Ramos (cell line): ENCODE data around the gene SMO.

Experiments used
- in situ Hi-C: fragments of 300-500 bp; cut with MboI; formaldehyde crosslinking; loops from one replicate; pipeline ENCODE4 v1.14.3; 2022; ENCODE audit warnings: low sequenced_read_pairs; ENCODE audit not compliant: unreplicated experiment

Gene SMO

DNA sequence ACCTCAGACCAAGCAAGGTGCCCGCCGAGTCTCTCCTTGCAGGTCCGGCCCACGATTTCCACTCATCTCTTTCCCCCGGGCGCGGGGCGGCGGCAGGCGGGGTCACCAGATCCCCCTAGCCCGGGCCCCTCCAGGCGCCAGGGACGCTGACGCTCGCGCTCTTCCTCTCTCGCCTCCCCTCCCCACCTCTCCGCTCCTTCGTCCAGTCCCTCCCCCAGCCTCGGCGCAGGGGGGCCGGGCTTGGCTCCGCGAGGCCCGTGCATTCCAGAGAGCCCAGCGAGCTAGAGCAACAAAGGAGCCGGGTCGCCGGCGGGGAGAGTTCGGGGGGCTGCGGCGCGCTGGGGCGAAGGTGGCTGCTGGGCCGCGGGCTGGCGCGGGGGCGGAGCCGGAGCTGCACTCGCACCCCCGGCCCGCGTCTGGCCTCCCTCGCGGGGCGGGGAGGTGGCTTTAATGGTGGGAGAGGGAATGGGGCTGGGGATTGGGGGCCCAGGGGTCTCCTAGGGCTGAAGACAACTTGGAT lies at the start of gene SMO:
Gene SMO, plus strand, starts transcription at position 262 of the 520 bp plus-strand sequence. CDS start 519 bp downstream, outside the sequence.
- in situ Hi-C loops, result no loop called here

DNA sequence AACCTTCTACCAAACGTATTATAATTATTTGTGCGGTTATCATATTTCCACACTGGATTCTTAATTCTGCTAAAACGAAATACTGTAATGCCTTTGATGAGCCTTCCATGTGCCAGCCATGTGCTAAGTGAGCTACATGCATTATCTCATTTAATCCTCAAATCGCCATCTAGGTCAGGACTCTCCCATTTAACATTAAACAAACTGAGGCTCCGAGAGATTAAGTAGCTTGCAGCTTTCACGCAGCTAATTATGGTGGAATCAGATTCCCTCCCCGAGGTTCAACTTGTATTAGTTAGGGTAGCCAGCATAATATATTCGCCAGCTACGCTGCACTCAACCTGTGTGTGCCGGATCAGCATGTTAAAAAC lies 44.7 kb upstream of the SMO start:
- in situ Hi-C loops, result no loop called here

DNA sequence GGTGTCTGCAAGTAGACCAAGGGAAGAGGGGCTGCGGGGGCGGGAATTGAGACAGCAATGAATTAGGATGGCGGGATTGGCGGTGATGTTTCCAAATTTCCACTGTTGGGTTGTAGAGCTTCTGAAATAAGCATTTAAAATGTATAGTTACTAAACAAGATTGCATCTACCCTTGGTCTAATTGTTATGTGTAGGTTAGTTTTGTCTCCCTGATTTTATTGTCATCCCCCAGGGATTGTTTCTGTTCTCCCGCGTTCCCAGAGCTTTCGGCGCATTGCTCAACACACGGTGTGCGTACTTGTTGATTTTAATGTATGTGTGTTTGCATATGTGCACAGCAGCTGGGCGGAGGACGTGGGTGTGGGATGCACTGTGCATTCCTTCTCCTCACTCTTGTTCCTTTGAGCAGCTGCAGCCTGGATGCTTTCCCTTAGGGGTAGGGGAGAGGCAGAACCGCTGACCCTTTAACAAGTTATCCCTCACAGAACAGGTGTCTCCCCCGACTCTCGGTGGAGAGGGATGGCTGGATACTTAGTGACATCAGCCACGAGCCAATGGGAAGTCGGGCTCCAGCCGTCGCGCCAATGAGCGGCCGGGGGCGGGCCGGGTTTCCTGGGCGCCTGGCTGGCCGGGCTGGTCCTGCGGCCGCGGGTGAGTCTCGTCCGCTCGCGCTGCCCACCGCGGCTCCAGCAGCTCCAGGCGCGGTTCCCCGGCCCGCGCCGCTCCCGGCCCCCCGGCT lies 44.2 kb upstream of the SMO start, which contains the start of gene TSPAN33:
Gene TSPAN33, plus strand, starts transcription at position 613 of the 739 bp plus-strand sequence. CDS start 274 bp downstream, outside the sequence.
- in situ Hi-C loops, result no loop called here

DNA sequence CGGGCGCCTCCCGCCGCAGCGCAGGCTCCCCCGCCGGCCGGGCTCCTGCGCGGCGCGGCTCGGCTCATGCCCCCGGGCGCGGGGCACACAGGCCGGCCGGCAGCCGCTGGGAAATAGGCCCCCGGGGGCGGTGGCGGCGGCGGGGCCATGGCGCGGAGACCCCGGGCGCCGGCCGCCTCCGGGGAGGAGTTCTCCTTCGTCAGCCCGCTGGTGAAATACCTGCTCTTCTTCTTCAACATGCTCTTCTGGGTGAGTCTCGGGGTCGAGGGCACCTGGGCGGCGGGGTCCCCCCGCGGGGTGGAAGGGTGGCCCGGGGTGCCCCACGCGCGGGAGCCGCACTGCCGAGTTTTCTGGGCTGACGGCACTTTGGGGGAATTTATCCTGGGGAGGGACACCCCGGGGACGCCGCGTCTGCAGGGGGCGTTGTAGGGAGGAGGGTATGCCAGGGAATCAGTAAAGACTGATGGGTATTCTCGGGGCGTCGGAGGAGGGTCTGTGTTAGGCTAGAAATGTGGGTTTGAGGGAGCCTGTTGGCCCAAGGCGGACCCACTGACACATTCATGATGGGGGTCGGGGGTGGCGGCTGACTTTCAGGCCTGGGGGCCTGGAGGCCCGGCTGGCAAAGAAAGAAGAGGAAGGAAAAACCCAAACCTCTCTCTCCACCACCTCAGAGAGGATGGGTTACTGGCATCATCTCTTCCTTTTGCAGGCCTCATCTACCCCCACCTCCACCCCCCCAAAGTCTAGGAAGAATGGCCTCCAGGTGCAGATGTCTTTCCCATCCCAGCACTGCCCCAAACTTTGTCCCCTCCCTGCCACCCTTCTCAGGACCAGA lies 43.4 kb upstream of the SMO start:
- in situ Hi-C loops, result no loop called here

DNA sequence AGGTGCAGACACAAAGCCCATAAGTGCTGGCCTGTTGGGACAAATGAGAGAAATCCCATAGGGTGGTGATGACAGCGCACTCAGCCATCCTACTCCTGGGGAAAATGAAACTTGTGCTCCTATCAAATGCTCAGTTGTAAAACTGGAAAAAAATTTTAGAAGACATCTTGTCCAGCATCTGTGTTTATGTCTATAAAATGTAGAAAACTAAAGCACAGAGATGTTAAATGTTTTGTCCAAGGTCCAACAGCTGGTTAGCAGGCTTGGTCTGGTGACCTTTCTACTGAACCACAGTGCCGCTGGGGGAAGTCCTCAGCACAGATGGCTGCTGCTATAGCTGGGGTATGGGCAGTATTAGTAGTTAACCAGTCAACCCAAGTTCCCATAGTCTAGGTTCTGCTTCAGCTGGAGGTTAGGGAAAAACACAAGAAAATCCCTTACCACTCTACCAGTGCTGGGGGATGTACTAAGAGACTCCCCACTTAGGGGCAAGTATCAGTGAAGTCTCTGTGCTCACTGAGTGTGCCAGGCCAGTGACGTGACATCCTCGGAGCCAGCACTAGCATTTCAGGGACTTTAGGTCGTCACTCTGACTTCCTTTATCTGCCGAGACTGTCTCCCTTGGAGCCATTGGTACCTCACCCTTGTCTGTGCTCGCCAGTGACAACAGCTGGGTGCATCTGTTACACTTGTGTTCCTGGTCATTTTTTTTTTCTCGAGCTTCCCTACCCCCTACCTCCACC lies 42.0 kb upstream of the SMO start:
- in situ Hi-C loops, result no loop called here

DNA sequence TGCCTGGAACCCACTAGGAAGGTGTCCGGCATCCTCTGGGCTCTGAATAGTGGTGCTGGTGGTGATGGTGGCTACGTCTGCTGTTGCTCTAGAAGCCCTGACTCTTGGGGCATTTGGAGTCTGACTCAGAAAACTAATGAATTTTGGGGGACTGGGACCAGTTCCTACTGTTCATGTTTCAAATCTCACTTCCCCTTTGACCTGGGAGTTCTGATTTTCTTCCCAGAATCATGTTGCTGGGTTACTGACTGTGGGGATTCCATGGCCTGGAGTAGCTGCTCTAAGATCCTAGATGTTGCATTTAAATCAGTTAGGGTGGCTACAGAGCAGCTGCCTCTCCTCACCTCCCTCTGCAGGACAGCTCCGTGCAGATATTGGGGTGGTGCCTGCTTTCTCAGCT lies 40.7 kb upstream of the SMO start:
- in situ Hi-C loops, result no loop called here

DNA sequence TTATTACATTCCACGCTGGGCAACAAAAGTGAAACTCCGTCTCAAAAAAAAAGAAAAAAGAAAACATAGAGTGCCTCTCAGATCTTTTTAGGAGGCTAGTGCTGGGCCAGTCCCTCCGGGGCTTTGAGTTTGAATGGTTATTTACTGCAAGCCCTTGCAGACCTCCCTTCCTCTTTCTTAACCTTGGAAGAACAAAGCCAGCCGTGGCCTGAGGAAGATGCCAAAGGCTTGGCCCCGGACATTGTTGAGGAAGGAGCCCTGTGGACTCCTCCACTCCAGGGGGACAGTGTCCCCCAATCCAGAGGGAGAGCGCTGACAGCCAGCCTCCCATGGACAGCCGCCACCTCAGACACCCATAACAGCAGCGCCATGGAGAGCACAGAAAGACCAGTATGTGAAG lies 38.9 kb upstream of the SMO start:
- in situ Hi-C loops, result no loop called here

DNA sequence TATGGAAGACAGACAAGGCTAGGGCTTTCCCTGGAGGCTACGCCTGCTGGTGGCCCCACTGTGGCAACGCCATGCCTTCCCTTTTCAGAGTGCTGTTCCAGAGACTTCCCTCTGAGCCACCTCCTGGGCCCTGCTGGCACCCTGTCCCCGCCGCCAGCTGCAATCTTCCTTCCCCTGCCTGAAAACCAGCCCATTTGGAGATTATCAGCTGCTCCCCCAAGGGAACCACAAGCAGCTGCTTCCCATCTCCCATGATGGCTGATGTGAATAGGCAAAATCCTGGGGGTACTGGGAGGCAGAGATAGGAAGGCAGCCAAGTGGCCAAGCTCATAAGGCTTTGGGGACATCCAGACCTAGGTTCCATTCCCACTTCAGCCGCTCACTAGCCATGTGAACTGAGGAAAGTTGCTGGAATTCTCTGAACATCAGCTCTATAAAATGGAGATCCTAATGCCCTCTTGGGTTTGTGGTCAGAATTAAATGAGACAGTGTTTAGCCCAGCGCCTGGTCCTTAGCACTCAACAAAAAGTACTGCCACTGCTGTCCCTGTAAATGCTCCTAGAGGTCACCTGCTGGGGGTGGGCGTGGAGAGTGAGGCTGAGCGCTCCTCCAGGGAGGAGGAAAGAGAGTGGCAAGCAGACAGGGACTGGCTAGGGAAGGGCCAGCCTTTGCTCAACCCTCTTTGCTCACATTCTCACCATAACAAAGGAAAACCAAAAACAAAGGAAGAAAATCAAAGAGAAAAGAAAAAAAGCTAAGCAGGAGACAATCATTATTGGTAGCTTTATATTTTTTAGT lies 38.0 kb upstream of the SMO start:
- in situ Hi-C loops, result no loop called here

DNA sequence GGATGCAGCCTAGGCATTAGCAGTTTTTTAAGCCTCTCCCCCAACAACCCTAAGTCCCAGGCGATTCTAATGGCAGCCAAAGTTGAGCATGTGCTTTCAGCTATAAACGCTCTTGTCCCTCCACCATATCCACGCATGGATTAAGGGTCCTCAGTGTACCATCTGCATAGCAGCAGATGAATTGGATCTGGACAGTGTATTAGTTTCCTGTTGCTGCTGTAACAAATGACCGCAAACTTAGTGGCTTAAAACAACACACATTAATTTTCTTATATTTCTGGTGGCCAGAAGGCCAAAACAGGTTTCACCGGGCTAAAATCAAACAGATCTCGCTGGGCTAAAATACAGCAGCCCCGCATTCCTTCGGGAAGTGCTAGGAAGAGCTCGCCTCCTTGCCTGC lies 30.8 kb upstream of the SMO start:
- in situ Hi-C loops, result loop anchor here (5.0 kb wide), 1 partner anchor 55 kb away; no protein-coding TSS in a partner anchor

DNA sequence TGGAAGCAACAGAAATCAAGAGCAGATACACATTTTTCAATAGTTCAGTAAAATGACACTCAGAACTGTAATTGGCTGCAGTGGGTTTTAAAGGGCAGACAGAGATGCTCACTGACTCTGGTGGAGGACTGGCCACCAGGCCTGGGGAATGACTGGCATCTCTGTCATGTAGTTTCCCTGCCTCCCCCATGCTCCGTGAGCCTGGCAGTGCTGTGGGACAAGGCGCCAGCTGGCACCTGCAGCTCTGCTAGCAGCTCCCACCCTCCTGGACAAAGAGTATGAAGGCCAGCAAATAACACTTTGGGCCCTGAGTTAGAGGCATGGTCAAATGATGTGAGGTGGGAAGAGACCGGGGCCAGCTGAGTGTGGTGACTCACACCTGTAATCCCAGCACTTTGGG lies 28.9 kb upstream of the SMO start:
- in situ Hi-C loops, result loop anchor here (5.0 kb wide), 1 partner anchor 53 kb away; no protein-coding TSS in a partner anchor

DNA sequence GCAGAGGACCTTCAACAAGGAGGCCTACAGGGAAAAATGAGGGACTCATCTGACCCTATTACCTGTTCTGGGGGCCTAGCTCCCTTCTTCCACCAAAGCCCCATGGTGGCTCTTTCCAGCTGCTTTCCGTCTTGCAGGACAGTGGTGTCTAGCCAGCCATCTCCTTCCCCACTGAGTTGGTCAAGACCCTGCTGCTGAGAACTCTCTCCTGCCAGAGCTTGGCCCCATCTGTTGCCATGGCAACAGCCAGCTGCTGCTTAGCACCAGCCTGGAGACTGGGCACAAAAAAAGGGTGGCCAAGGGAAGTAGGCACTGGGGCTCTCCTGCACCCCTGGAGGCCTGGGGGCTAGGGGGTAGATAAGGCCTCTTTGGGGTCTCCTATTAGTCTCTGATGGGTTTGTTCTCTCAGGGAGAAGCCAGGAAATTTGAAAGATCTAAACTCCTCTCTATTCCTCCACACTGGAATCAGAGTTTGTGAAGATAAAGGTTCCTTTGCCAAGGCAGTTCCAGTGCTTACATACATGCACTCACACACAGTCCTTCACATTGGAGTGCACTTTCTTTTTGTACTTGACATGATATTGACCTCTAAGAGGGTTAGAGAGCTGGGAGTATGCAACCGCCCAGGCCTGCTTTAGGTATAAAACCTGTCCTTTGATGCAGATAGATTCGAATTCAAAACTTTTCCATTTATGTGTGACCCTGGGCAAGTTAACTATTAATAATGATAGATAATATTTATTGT lies 28.1 kb upstream of the SMO start:
- in situ Hi-C loops, result no loop called here

DNA sequence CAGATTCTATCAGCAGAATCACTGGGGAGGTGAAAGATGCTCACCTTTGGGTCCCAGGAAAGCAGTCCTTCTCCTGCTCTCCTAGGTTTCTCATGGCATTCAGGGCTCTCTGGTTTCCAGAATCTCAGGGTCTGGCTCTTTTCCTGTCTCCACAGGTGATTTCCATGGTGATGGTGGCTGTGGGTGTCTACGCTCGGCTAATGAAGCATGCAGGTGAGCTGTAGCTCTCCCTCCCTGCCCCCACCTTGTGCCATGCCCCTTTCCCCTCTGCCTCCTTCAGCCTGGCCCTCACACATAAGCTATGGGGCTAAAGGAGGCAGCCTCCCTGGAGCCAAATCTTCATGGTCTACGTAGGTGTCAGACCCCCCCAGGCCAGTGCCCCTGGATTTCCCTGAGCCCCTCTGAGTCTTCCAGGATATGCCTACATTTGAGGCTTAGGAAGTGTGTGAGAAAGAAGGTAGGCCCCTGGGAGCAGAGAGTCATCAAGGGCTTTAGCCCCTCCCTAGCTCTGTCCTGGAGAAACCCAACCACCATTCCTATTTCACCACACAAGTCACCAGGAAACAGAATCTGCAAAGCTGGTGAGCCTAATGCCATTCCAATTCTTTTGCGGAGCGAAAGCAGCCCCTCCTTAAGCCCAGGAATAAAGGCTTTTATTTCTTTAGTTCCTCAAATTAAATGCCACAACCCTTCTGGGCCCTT lies 26.8 kb upstream of the SMO start:
- in situ Hi-C loops, result no loop called here

DNA sequence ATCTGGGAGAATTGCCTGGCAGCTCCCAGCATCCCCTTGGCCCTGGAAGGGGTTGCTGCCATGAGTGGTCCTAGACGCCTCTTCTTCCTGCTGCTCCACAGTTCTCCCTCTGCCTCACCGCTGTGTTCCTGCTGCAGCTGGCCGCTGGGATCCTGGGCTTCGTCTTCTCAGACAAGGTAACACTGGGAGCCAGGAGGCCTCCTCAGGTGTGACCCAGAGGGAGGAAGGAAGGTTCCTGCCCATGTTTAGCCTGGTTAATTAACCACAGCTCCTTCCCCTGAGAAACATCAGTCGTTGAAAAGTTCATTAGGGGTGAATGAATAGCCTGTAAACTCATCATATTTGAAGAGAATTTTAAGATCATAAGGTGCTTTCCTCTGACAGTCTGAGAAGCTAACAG lies 25.7 kb upstream of the SMO start:
- in situ Hi-C loops, result no loop called here

DNA sequence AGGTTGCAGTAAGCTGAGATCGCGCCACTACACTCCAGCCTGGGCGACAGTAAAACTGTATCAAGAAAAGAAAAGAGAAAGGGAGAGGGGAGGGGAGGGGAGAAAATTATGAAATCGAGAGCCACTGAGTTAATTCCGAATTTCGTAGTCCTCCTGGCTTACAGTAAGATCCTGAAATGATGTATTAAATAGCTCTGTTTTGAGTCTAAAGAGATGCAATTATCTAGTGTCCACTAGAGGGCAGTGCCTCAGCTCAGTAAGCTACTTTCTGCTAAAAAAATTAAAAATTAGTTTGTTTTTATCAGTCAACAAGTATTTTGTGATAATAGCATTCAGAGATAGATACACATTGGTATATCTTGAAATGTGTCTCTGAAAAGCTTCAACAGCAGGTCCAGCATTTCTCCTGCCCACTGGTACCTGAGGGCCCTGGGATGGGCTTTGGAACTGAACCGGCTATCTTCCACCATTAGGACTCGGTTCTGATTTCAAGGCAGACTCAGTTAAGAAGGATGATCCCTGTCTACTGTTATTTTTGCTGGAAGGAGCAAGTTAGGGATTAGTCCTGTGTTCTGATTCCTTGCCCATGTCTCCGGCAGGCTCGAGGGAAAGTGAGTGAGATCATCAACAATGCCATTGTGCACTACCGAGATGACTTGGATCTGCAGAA lies 24.4 kb upstream of the SMO start:
- in situ Hi-C loops, result no loop called here

DNA sequence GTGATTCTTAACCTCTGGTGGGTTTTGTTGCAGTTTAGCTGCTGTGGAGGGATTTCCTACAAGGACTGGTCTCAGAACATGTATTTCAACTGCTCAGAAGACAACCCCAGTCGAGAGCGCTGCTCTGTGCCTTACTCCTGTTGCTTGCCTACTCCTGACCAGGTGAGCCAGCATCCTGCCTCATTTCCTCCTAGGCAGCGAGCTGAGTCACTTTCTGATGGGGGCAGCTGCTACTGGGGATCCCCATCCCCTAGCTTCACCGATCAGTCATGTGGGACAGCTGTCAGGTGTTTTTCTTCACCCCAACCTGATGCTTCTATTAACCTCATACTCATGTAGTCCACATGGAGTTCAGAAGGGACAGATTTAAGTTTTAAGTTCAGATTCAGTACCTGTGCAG lies 21.7 kb upstream of the SMO start:
- in situ Hi-C loops, result no loop called here

DNA sequence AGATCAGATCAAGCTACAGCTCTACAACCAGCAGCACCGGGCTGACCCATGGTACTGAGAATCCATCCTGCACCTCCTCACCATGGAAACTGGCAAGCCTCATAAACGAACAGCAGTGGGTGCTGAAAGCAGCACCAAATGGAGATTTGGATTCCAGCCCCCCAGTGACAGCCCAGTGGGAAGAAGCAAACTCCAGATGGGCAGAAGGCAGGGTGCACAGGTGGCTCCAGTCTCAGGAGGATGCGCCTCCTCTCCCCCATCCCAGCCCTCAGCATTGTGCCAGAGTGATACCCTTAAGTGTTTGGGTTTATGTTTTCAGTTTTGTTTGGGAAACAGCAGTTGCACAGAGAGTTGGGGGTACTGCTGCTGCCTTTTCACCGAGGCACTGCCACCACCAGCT lies 20.6 kb upstream of the SMO start:
- in situ Hi-C loops, result no loop called here

DNA sequence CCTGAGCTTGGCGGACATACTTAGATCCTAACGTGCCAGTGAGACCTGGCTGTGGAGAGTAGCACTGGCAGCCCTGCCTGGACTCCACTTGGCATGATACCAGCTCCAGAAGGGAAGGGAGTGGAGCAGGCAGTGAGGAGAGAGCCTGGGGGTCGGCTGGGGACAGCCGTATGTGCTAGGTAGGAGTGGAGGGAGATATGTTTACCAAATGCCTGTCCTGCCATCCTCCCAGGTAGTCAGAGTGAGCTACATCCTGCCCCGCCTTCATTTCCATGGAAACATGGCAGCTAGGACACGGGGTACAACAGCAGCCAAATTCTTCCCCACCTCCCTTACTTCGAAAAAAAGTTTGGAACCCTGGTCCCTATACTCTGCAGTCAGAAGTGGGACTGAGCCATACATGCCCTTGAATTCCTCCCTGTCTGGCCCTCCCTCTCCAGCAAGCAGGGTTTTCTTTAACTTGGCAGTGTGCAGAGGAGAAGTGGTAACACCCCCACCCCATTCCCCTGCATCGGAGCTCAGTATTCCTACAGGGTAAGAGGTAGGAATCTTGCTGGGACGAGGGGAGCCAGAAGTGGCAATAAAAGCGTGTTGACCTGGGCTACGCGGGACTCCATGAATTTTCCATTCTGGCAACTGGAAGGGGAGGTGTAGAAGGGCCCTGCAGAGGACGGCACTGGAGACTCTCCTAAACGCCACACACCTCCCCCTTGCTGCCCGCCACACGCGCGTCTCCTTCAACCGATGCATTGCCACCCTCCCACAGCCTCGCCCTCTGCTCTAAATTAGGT lies 20.0 kb upstream of the SMO start:
- in situ Hi-C loops, result no loop called here
